GM12878 (cell line): ENCODE data around the gene MYLIP. TPM values are rescaled to one million over a fixed set of nuclear protein-coding genes. Genes with fewer than 3 reads are reported as not detected.

ENCODE experiments used
- BACH1 ChIP-seq: fragments of 450-650 bp; IDR thresholded peaks from 2 replicates; pipeline ENCODE4 v1.6.1; 2017; ENCODE audit warnings: mild to moderate bottlenecking, borderline replicate concordance
- CEBPB ChIP-seq, 2 experiments: fragments of 150-350 bp in 1 of 2; IDR thresholded peaks; 2 replicates each; pipeline ENCODE4 v1.6.1; 2012 to 2014; ENCODE audit warnings: low read depth in 2 of 2, low read length in 2 of 2, borderline replicate concordance in 1 of 2, inconsistent platforms in 1 of 2
- CTCF ChIP-seq, 3 experiments: IDR thresholded peaks in 2 of 3; conservative IDR thresholded peaks in 1 of 3; 2 replicates each; pipeline ENCODE4 v1.5.1; 2011; ENCODE audit warnings: low read depth in 3 of 3, low read length in 3 of 3, mild to moderate bottlenecking in 3 of 3, control low read depth in 2 of 3, moderate library complexity in 2 of 3, inconsistent platforms in 1 of 3, mixed read lengths in 1 of 3; ENCODE audit not compliant: control insufficient read depth in 2 of 3, insufficient read depth in 1 of 3; ENCODE audit errors: extremely low read depth in 1 of 3
- E4F1 ChIP-seq: fragments of 450-650 bp; IDR thresholded peaks from 2 replicates; pipeline ENCODE4 v1.6.1; 2018; ENCODE audit warnings: borderline replicate concordance, mild to moderate bottlenecking; ENCODE audit not compliant: partially characterized antibody
- FOS ChIP-seq: IDR thresholded peaks from 3 replicates; pipeline ENCODE4 v1.6.1; 2011; ENCODE audit warnings: borderline replicate concordance; ENCODE audit not compliant: insufficient read length; ENCODE audit errors: extremely low read depth
- HDGF ChIP-seq: fragments of 450-650 bp; IDR thresholded peaks from 2 replicates; pipeline ENCODE4 v1.6.1; 2016; ENCODE audit warnings: antibody characterized with exemption
- HSF1 ChIP-seq: fragments of 150-350 bp; IDR thresholded peaks from 2 replicates; pipeline ENCODE4 v1.6.1; 2014; ENCODE audit warnings: mild to moderate bottlenecking, low read depth, low read length
- MEF2A ChIP-seq: IDR thresholded peaks from 2 replicates; pipeline ENCODE4 v1.6.1; 2011; ENCODE audit warnings: low read depth, mild to moderate bottlenecking, low read length, moderate library complexity; ENCODE audit not compliant: insufficient read depth
- MEF2B ChIP-seq: fragments of 450-650 bp; IDR thresholded peaks from 2 replicates; pipeline ENCODE4 v1.6.1; 2018; ENCODE audit warnings: mild to moderate bottlenecking, moderate library complexity; ENCODE audit not compliant: partially characterized antibody, poor library complexity, severe bottlenecking
- MXI1 ChIP-seq: fragments of 150-350 bp; IDR thresholded peaks from 2 replicates; pipeline ENCODE4 v1.6.1; 2011; ENCODE audit warnings: low read depth, mild to moderate bottlenecking, inconsistent platforms, low read length, improper control_type of control experiment
- NFIC ChIP-seq: IDR thresholded peaks from 2 replicates; pipeline ENCODE4 v1.6.1; 2012; ENCODE audit warnings: low read depth, mild to moderate bottlenecking, inconsistent platforms, low read length, moderate library complexity
- RAD21 ChIP-seq: IDR thresholded peaks from 2 replicates; pipeline ENCODE4 v1.6.1; 2011; ENCODE audit warnings: mild to moderate bottlenecking, low read depth, low read length, moderate library complexity; ENCODE audit not compliant: insufficient read depth
- REST ChIP-seq: IDR thresholded peaks from 2 replicates; pipeline ENCODE4 v1.6.1; 2012; ENCODE audit warnings: mild to moderate bottlenecking, low read depth, low read length
- SIN3A ChIP-seq: IDR thresholded peaks from 2 replicates; pipeline ENCODE4 v1.6.1; 2012; ENCODE audit warnings: low read depth, low read length, improper control_type of control experiment
- SP1 ChIP-seq: IDR thresholded peaks from one replicate; pipeline ENCODE4 v1.6.1; 2011; ENCODE audit warnings: low read depth, low read length
- SREBF1 ChIP-seq: IDR thresholded peaks from 2 replicates; pipeline ENCODE4 v1.6.1; 2012; ENCODE audit warnings: mild to moderate bottlenecking, low read length
- SUZ12 ChIP-seq: fragments of 200-600 bp; sonication (generic); IDR thresholded peaks from one replicate; pipeline ENCODE4 v1.6.1; 2018; ENCODE audit warnings: antibody characterized with exemption, mild to moderate bottlenecking; ENCODE audit not compliant: unreplicated experiment
- YY1 ChIP-seq: IDR thresholded peaks from 2 replicates; pipeline ENCODE4 v1.6.1; 2011; ENCODE audit warnings: low read depth, mild to moderate bottlenecking, low read length
- polyA plus RNA-seq, 11 experiments: library from polyadenylated mRNA; depleted of rRNA in 4 of 11; unstranded in 6 of 11; stranded (reverse) in 5 of 11; fragments of >200 nt; fragmentation: Nextera tagmentation in 4 of 11; fragmentation: Illumina TruSeq in 1 of 11; extraction: Ambion mirVana in 4 of 11; extraction: Trizol in 1 of 11; gene quantifications; 1 replicate in 1 of 11; 2 replicates in 10 of 11; pipeline versions ENCODE4 v1.2.1 to v1.2.3, GENCODE V29; 2011 to 2016; ENCODE audit warnings: inconsistent platforms in 2 of 11, missing spikeins in 2 of 11, low read depth in 1 of 11
- total RNA-seq, 4 experiments: library from RNA; depleted of rRNA in 3 of 4; stranded (reverse); fragments of >200 nt in 3 of 4; fragmentation: Illumina TruSeq in 1 of 4; extraction: Trizol in 1 of 4; gene quantifications; 2 replicates each; pipeline versions ENCODE4 v1.2.1 to v1.2.3, GENCODE V29; 2013 to 2021

Gene MYLIP
- total and polyA plus RNA-seq, 10 of the 15 experiments (the other 5 are each of a cell fraction or from before 2014, with no cell fraction given) = 5.3 to 123 (median 12.5) TPM

- TF ChIP-seq REST = no peak
- TF ChIP-seq SUZ12 = no peak
- peak; percentile 50 for TF ChIP-seq RAD21
- TF ChIP-seq CTCF (IDR thresholded peaks at IDR 0.05 in 2 of 3, conservative IDR thresholded peaks at IDR 0.05 in 1 of 3; ENCODE audit: control insufficient read depth in 2 of 3, extremely low read depth in 1 of 3, insufficient read depth in 1 of 3, low read depth in 3 of 3, low read length in 3 of 3) = peak; percentile 36 to 55 (median 45); a peak in 4 of 6 replicates
- TF ChIP-seq BACH1 = no peak
- no peak for TF ChIP-seq CEBPB (IDR thresholded peaks at IDR 0.05; ENCODE audit: borderline replicate concordance in 1 of 2, low read depth in 2 of 2, low read length in 2 of 2)
- TF ChIP-seq SIN3A = no peak
- TF ChIP-seq FOS = no peak
- no peak for TF ChIP-seq MXI1
- no peak for TF ChIP-seq MEF2A
- TF ChIP-seq SP1 = no peak
- TF ChIP-seq SREBF1 = no peak
- TF ChIP-seq E4F1 = no peak
- peak; percentile 33; the same call in 1 of the 2 replicates for TF ChIP-seq YY1
- no peak for TF ChIP-seq HSF1
- TF ChIP-seq NFIC = no peak
- TF ChIP-seq MEF2B = no peak
- no peak for TF ChIP-seq HDGF
Measured at GRCh38 chr6:16184129-16184528, 55.2 kb downstream of the MYLIP start (continued).
